Measurements from ENCODE around the gene RBL2.

- no peak for TF ChIP-seq CTCF (IDR thresholded peaks at IDR 0.05 in 8 of 11, conservative IDR thresholded peaks at IDR 0.05 in 3 of 11)
- no peak for TF ChIP-seq POLR2A (IDR thresholded peaks at IDR 0.05)
Measured at GRCh38 chr16:53530741-53531140, 96.5 kb downstream of the RBL2 start.
